Measurements from ENCODE around the gene BMP3. TPM values are rescaled to one million over a fixed set of nuclear protein-coding genes. Genes with fewer than 3 reads are reported as not detected.

BMP3 gene
- total RNA-seq, 4 donors from 2014 or later, result 0.70 to 1.7 (median 1.1) TPM

DNA sequence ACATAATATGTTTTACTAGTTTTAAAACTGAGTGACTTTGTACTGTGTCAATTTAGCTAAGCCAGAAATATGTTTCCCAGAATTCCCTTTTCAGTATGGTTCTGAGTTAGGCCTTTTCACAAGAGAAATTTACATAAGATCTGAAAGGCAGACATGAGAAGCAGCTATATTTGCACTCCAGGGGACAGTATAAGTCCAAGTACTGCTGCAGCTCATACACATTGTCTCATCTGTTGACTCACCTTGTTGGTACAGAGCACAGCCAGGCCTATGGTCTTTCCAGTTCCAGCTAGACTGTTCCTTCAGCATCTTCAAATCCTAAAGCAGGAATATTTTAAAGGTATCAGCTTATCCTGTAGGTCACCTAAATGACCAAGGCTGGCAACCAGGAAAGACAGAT, 53.5 kb downstream of the BMP3 start:
- Histone ChIP-seq H3K27me3 (no peaks in the 10 kb centered on the region), H3K4me1 (no peaks in the 10 kb centered on the region), H3K36me3 (no peaks in the 10 kb centered on the region), H3K4me3 (no peak overlapping the region), H3K9me3 (no peaks in the 10 kb centered on the region), H3K27ac (no peak overlapping the region)
- TF ChIP-seq POLR2AphosphoS5 (IDR thresholded peaks at IDR 0.05) (no peak), POLR2A (IDR thresholded peaks at IDR 0.05) (no peak), EP300 (IDR thresholded peaks at IDR 0.05) (no peak)
- TF ChIP-seq, protein P1, sequence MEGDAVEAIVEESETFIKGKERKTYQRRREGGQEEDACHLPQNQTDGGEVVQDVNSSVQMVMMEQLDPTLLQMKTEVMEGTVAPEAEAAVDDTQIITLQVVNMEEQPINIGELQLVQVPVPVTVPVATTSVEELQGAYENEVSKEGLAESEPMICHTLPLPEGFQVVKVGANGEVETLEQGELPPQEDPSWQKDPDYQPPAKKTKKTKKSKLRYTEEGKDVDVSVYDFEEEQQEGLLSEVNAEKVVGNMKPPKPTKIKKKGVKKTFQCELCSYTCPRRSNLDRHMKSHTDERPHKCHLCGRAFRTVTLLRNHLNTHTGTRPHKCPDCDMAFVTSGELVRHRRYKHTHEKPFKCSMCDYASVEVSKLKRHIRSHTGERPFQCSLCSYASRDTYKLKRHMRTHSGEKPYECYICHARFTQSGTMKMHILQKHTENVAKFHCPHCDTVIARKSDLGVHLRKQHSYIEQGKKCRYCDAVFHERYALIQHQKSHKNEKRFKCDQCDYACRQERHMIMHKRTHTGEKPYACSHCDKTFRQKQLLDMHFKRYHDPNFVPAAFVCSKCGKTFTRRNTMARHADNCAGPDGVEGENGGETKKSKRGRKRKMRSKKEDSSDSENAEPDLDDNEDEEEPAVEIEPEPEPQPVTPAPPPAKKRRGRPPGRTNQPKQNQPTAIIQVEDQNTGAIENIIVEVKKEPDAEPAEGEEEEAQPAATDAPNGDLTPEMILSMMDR (IDR thresholded peaks at IDR 0.05), result no peak
- DNase-seq (ENCODE audit: low spot score in 2 of 2), result no peak

DNA sequence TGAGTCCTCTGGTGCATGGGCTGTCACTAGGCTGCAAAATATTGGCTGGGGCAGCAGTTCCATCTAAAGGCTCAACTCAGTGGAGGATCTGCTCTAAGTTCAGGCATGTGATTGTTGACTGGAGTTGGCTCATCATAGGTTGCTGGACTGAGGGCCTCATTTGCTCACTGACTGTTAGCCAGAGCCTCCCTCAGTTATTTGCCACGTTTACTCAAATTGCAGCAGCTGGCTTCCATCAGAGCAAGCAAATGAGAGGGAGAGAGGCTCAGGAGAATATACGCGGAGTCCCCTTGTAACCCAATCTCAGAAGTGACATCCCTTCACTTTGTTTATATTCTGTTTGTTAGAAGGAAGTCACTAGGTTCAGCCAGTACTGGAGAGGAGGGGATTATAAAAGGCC, 54.1 kb downstream of the BMP3 start:
- TF ChIP-seq POLR2AphosphoS5 (IDR thresholded peaks at IDR 0.05) (no peak), POLR2A (IDR thresholded peaks at IDR 0.05) (no peak), EP300 (IDR thresholded peaks at IDR 0.05) (no peak)
- TF ChIP-seq, protein P1 (IDR thresholded peaks at IDR 0.05), result no peak
- DNase-seq (ENCODE audit: low spot score in 2 of 2), result no peak
- H3K36me3 ChIP-seq, result no peaks in the 10 kb centered on the region
- H3K4me1 ChIP-seq, result no peaks in the 10 kb centered on the region
- no peak overlapping the region for H3K27ac ChIP-seq
- WGBS, result 51% methylated on average over 3 of the region's 3 CpGs
- no peak overlapping the region for H3K4me3 ChIP-seq
- H3K27me3 ChIP-seq, result no peaks in the 10 kb centered on the region
- no peaks in the 10 kb centered on the region for H3K9me3 ChIP-seq

DNA sequence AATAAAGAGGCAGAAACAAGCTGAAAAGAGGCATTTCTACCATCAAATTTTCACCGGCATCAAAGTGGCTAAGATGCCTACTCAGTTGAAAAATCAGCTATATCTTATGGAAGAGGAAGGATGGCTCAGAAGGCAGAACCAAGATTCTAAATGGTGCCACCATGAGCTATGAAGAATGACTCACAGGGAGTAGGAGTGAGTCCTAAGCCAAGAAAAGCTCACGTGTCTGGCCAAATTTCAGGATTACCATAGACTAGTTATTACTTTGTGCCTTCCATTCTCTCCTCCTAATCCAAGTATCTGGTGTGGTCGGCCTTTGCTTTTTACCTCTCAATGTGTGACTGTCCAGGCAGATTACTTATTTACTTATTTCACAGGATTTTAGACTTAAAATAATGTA, 54.8 kb downstream of the BMP3 start:
- no peaks in the 10 kb centered on the region for H3K36me3 ChIP-seq
- no peaks in the 10 kb centered on the region for H3K4me1 ChIP-seq
- no peak for DNase-seq (ENCODE audit: low spot score in 2 of 2)
- WGBS, result 52% methylated on average over 3 of the region's 3 CpGs
- H3K4me3 ChIP-seq, result no peak overlapping the region
- H3K27ac ChIP-seq, result no peak overlapping the region
- TF ChIP-seq, protein P1 (IDR thresholded peaks at IDR 0.05), result no peak
- no peak for TF ChIP-seq EP300 (IDR thresholded peaks at IDR 0.05)
- TF ChIP-seq POLR2A (IDR thresholded peaks at IDR 0.05), result no peak
- TF ChIP-seq POLR2AphosphoS5 (IDR thresholded peaks at IDR 0.05), result no peak
- H3K27me3 ChIP-seq, result no peaks in the 10 kb centered on the region
- H3K9me3 ChIP-seq, result no peaks in the 10 kb centered on the region

DNA sequence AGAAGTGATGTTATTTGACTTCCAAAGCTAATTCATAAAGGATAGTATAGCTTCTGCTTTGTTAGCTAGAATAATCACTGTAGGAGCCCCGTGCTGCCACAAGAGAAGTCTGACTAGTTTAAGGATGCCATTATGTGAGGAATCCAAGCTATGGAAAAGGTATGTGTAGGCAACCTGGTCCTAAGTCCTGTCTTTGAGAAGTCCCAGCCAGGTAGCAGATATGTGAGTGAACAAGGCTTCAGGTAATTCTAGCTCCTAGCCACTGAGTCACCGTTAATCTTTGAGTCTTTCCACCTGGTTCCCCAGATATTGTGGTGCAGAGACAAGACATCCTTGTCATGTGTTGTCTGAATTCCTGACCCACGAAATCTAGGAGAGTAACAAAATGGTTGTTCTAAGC, 55.5 kb downstream of the BMP3 start:
- WGBS, result 89% methylated on average over 3 of the region's 3 CpGs
- TF ChIP-seq, protein P1 (IDR thresholded peaks at IDR 0.05), result no peak
- no peak for TF ChIP-seq EP300 (IDR thresholded peaks at IDR 0.05)
- TF ChIP-seq POLR2AphosphoS5 (IDR thresholded peaks at IDR 0.05), result no peak
- TF ChIP-seq POLR2A (IDR thresholded peaks at IDR 0.05), result no peak
- Histone ChIP-seq H3K27me3 (no peaks in the 10 kb centered on the region), H3K4me1 (no peaks in the 10 kb centered on the region), H3K9me3 (no peaks in the 10 kb centered on the region), H3K27ac (no peak overlapping the region), H3K4me3 (no peak overlapping the region), H3K36me3 (no peaks in the 10 kb centered on the region)
- DNase-seq (ENCODE audit: low spot score in 2 of 2), result no peak

DNA sequence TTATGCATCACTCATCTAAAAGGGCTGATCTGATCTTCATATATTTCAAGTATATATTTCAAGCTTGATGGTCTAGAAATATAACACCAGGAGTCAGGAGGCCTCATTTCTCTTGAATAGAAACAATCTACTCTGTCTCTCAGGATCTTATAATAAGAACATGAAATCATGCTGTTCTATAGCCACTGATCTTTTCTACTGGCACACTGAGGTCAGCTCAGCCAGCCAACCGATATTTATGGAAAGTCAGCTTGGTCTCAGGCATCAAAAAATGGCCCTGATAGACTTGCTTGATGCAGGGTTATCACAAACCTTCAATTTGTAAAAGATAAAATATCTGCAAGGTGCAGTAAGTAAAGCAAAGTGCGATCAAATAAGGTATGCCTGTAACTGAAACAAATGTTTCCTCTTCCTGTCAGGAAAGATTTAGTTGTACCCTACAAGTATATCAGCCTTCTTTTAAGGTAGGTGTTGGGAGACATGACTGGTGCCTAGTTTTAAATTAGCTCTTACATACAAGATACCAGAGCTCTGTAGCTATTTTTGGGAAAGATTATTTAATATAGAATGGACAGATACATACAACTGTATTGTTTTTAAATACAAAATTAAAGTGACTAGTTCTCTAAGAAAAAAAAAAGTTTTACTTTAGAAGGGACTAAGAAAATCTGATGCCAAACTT, 63.4 kb downstream of the BMP3 start:
- Histone ChIP-seq H3K9me3 (no peaks in the 10 kb centered on the region), H3K4me1 (no peaks in the 10 kb centered on the region), H3K36me3 (no peaks in the 10 kb centered on the region), H3K4me3 (no peak overlapping the region), H3K27me3 (no peaks in the 10 kb centered on the region), H3K27ac (no peak overlapping the region)
- no peak for DNase-seq (ENCODE audit: low spot score in 2 of 2)
- WGBS, result 95% methylated on average over 2 of the region's 2 CpGs
- TF ChIP-seq, protein P1 (IDR thresholded peaks at IDR 0.05), result no peak
- TF ChIP-seq POLR2AphosphoS5 (IDR thresholded peaks at IDR 0.05), result no peak

All from suprapubic skin (tissue), 4 donors.